ENCODE results near the gene DNAAF9.

Gene DNAAF9

DNA sequence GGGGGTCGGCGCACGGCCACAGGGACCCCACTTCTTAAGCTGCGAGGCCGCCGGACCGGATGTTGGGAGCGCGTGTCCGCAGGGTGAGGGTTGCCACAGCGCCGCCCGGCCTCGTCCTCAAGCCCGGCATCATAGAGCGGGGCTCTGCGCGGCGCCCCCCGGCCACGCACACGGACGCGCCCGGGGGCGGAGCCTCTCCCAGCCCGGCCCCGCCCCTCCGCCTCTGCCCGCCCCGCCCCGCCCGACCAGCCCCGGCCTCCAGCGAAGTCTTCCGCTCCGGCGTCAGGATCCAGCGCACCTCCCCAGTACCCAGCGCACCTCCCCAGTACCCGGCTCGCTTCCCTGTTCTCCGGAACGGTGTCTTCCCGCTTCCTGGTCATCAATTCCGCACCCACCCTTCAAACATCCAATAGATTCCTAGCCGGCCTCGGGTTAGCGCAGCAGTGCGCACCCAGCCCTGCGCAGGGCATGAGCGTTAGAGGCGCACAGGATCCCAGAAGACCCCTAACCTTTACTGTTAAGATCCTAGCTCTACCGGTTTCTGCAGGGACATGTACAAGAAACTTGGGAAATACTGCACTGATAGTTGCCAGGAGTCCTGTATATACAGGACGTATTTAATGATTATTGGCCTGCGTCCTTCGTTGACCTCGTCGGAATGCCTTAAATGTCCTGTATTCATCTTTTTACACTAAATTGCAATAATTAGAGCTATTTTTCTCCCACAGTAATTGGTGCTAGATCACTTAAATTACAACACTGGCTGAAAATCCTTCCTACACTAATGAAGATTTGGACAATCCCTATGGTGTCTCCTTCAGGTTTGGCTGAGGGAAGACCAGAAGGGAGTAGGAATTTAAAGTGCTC lies 535 bp upstream of the DNAAF9 start:
- H3K27me3 ChIP-seq (replicated peaks; ENCODE audit: insufficient read depth, low read length): peaks cover 6% of the 10 kb centered on the region; the same call in 1 of the 2 replicates
- no peak overlapping the region; the same call in 1 of the 2 replicates for H3K9ac ChIP-seq (ENCODE audit: low read length)
- TF ChIP-seq EZH2 (optimal IDR thresholded peaks at IDR 0.05; ENCODE audit: low read depth, low read length) (no peak), EZH2phosphoT487 (IDR thresholded peaks at IDR 0.05; ENCODE audit: low read length) (no peak)
- TF ChIP-seq, protein P1, sequence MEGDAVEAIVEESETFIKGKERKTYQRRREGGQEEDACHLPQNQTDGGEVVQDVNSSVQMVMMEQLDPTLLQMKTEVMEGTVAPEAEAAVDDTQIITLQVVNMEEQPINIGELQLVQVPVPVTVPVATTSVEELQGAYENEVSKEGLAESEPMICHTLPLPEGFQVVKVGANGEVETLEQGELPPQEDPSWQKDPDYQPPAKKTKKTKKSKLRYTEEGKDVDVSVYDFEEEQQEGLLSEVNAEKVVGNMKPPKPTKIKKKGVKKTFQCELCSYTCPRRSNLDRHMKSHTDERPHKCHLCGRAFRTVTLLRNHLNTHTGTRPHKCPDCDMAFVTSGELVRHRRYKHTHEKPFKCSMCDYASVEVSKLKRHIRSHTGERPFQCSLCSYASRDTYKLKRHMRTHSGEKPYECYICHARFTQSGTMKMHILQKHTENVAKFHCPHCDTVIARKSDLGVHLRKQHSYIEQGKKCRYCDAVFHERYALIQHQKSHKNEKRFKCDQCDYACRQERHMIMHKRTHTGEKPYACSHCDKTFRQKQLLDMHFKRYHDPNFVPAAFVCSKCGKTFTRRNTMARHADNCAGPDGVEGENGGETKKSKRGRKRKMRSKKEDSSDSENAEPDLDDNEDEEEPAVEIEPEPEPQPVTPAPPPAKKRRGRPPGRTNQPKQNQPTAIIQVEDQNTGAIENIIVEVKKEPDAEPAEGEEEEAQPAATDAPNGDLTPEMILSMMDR (IDR thresholded peaks at IDR 0.05; ENCODE audit: low read length): no peak
- H3F3A ChIP-seq (ENCODE audit: insufficient read depth, low read length): no peaks in the 10 kb centered on the region
- H3K79me2 ChIP-seq (ENCODE audit: low read length): no peaks in the 10 kb centered on the region
- no peak overlapping the region for H3K27ac ChIP-seq (ENCODE audit: low read length)
- no peaks in the 10 kb centered on the region for H4K20me1 ChIP-seq (ENCODE audit: insufficient read depth, low read length)
- peak overlapping the region; percentile 87 for H3K4me3 ChIP-seq (ENCODE audit: low read length)
- H3K36me3 ChIP-seq (replicated peaks; ENCODE audit: insufficient read depth, low read length): no peaks in the 10 kb centered on the region
- peak overlapping the region; percentile 99 for H3K4me2 ChIP-seq (ENCODE audit: low read depth, low read length)
- peak; percentile 42 for DNase-seq
- H2AFZ ChIP-seq (ENCODE audit: low read length): peak overlapping the region; percentile 97
- no peaks in the 10 kb centered on the region for H3K9me3 ChIP-seq (replicated peaks; ENCODE audit: insufficient read depth, low read length)
- no peaks in the 10 kb centered on the region for H3K4me1 ChIP-seq (ENCODE audit: low read length)
- H3K9me2 ChIP-seq (replicated peaks; ENCODE audit: insufficient read depth, low read length): no peaks in the 10 kb centered on the region

DNA sequence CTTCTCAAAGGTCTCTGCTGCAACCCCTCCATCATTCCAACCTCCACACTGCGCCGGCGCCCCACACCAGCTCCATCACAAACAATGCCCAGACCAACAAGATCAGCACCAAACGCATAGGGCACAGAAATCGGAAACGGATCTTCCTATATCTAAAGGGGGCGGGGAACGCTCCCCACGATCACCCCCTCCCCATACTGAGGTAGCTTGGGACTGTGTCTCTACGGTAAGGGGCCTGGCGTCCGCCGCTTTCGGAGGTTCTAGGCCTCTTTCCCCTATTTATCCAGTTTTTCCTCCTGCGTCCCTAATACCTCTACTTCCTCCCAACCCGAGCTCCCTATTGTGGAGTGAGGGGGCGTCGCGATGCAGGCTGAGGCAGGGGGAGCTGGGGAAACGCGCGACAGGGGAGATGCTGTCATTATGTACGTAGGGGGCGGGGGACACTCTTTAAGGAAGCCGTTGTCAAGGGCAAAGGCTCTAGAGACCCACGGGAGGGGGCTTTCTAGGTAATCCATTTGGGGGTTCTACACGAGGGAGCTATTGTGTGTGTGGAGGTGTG lies 909 bp downstream of the DNAAF9 start:
- no peaks in the 10 kb centered on the region for H4K20me1 ChIP-seq (ENCODE audit: insufficient read depth, low read length)
- H3K4me2 ChIP-seq (ENCODE audit: low read depth, low read length): no peak overlapping the region
- no peak overlapping the region for H3K27ac ChIP-seq (ENCODE audit: low read length)
- H3K9me3 ChIP-seq (replicated peaks; ENCODE audit: insufficient read depth, low read length): no peaks in the 10 kb centered on the region
- no peaks in the 10 kb centered on the region for H3K9me2 ChIP-seq (replicated peaks; ENCODE audit: insufficient read depth, low read length)
- H3F3A ChIP-seq (ENCODE audit: insufficient read depth, low read length): no peaks in the 10 kb centered on the region
- no peaks in the 10 kb centered on the region for H3K4me1 ChIP-seq (ENCODE audit: low read length)
- no peak overlapping the region for H2AFZ ChIP-seq (ENCODE audit: low read length)
- no peak for DNase-seq
- H3K27me3 ChIP-seq (replicated peaks; ENCODE audit: insufficient read depth, low read length): peaks cover 6% of the 10 kb centered on the region; the same call in 1 of the 2 replicates
- TF ChIP-seq EZH2phosphoT487 (IDR thresholded peaks at IDR 0.05; ENCODE audit: low read length): no peak
- H3K9ac ChIP-seq (ENCODE audit: low read length): no peak overlapping the region
- H3K4me3 ChIP-seq (ENCODE audit: low read length): no peak overlapping the region
- H3K36me3 ChIP-seq (replicated peaks; ENCODE audit: insufficient read depth, low read length): no peaks in the 10 kb centered on the region
- no peaks in the 10 kb centered on the region for H3K79me2 ChIP-seq (ENCODE audit: low read length)

- H3K4me2 ChIP-seq (ENCODE audit: low read depth, low read length): no peak overlapping the region
- no peaks in the 10 kb centered on the region for H3F3A ChIP-seq (ENCODE audit: insufficient read depth, low read length)
- no peaks in the 10 kb centered on the region for H3K9me3 ChIP-seq (replicated peaks; ENCODE audit: insufficient read depth, low read length)
- H3K27me3 ChIP-seq (replicated peaks; ENCODE audit: insufficient read depth, low read length): peaks cover 6% of the 10 kb centered on the region; the same call in 1 of the 2 replicates
- no peaks in the 10 kb centered on the region for H4K20me1 ChIP-seq (ENCODE audit: insufficient read depth, low read length)
- no peak overlapping the region for H2AFZ ChIP-seq (ENCODE audit: low read length)
- TF ChIP-seq EZH2 (optimal IDR thresholded peaks at IDR 0.05; ENCODE audit: low read depth, low read length) (no peak), EZH2phosphoT487 (IDR thresholded peaks at IDR 0.05; ENCODE audit: low read length) (no peak)
- TF ChIP-seq, protein P1 (IDR thresholded peaks at IDR 0.05; ENCODE audit: low read length): no peak
- no peak overlapping the region for H3K9ac ChIP-seq (ENCODE audit: low read length)
- no peaks in the 10 kb centered on the region for H3K9me2 ChIP-seq (replicated peaks; ENCODE audit: insufficient read depth, low read length)
- no peak for DNase-seq
- no peaks in the 10 kb centered on the region for H3K79me2 ChIP-seq (ENCODE audit: low read length)
- H3K4me3 ChIP-seq (ENCODE audit: low read length): no peak overlapping the region
- H3K27ac ChIP-seq (ENCODE audit: low read length): no peak overlapping the region
- H3K4me1 ChIP-seq (ENCODE audit: low read length): no peaks in the 10 kb centered on the region
- H3K36me3 ChIP-seq (replicated peaks; ENCODE audit: insufficient read depth, low read length): no peaks in the 10 kb centered on the region
Observed at GRCh38 chr20:3405696-3406358, 1.6 kb downstream of the DNAAF9 start.

All from MM.1S (cell line).